H9 (cell line): ENCODE results near the gene CCDC121. TPM values are rescaled to one million over a fixed set of nuclear protein-coding genes. Genes with fewer than 3 reads are reported as not detected.
"Not testable (repeated sequence)": the region's sequence is repeated elsewhere in the genome, so short reads cannot be mapped to it uniquely, and the experiment has no call there.

Experiments used
- DNase-seq: peaks from one replicate; pipeline ENCODE4 v3.0.0-alpha.2; 2017
- H2AFZ ChIP-seq: one replicate; pipeline ENCODE4 v1.6.1; 2013; ENCODE audit warnings: mild to moderate bottlenecking, low read length, control low read depth, moderate library complexity
- H2AK5ac ChIP-seq: 2 replicates; pipeline ENCODE4 v1.6.1; 2013; ENCODE audit warnings: low read length, control low read depth, mixed read lengths; ENCODE audit not compliant: insufficient read length
- H2BK120ac ChIP-seq: one replicate; pipeline ENCODE4 v1.6.1; 2013; ENCODE audit warnings: low read depth, mild to moderate bottlenecking, low read length, control low read depth, inconsistent platforms; ENCODE audit not compliant: poor library complexity, severe bottlenecking
- H2BK12ac ChIP-seq: 2 replicates; pipeline ENCODE4 v1.6.1; 2013; ENCODE audit warnings: low read length, control low read depth, mixed read lengths, low read depth; ENCODE audit not compliant: insufficient read length
- H2BK15ac ChIP-seq: 2 replicates; pipeline ENCODE4 v1.6.1; 2013; ENCODE audit warnings: low read depth, low read length, control low read depth
- H2BK20ac ChIP-seq: one replicate; pipeline ENCODE4 v1.6.1; 2013; ENCODE audit warnings: low read depth, mild to moderate bottlenecking, low read length, control low read depth, inconsistent platforms; ENCODE audit not compliant: poor library complexity, severe bottlenecking
- H2BK5ac ChIP-seq: 2 replicates; pipeline ENCODE4 v1.6.1; 2013; ENCODE audit warnings: low read length, control low read depth, mixed read lengths; ENCODE audit not compliant: insufficient read length
- H3K14ac ChIP-seq: 2 replicates; pipeline ENCODE4 v1.6.1; 2013; ENCODE audit warnings: low read length, control low read depth; ENCODE audit not compliant: insufficient read depth
- H3K18ac ChIP-seq: 2 replicates; pipeline ENCODE4 v1.6.1; 2013; ENCODE audit warnings: low read depth, mild to moderate bottlenecking, mixed read lengths, low read length, control low read depth; ENCODE audit not compliant: insufficient read length
- H3K23ac ChIP-seq: 2 replicates; pipeline ENCODE4 v1.6.1; 2013; ENCODE audit warnings: low read length, control low read depth, mixed read lengths, low read depth; ENCODE audit not compliant: insufficient read length
- H3K23me2 ChIP-seq: 2 replicates; pipeline ENCODE4 v1.6.1; 2013; ENCODE audit warnings: low read depth, mild to moderate bottlenecking, mixed read lengths, low read length, control low read depth; ENCODE audit not compliant: insufficient read length, poor library complexity, severe bottlenecking
- H3K27ac ChIP-seq: 2 replicates; pipeline ENCODE4 v1.5.1; 2013; ENCODE audit warnings: low read length, control low read depth, mixed read lengths, low read depth; ENCODE audit not compliant: insufficient read length
- H3K27me3 ChIP-seq: 2 replicates; pipeline ENCODE4 v1.6.1; 2013; ENCODE audit warnings: low read length, control low read depth, inconsistent platforms; ENCODE audit not compliant: insufficient read depth
- H3K4ac ChIP-seq: 2 replicates; pipeline ENCODE4 v1.6.1; 2013; ENCODE audit warnings: low read depth, mild to moderate bottlenecking, control low read depth, inconsistent platforms, low read length, moderate library complexity
- H3K4me1 ChIP-seq: 2 replicates; pipeline ENCODE4 v1.6.1; 2013; ENCODE audit warnings: low read length, control low read depth, inconsistent platforms; ENCODE audit not compliant: insufficient read depth
- H3K4me2 ChIP-seq: 2 replicates; pipeline ENCODE4 v1.6.1; 2013; ENCODE audit warnings: low read length, control low read depth, mixed read lengths; ENCODE audit not compliant: insufficient read length, insufficient read depth
- H3K56ac ChIP-seq: 2 replicates; pipeline ENCODE4 v1.6.1; 2013; ENCODE audit warnings: low read depth, mild to moderate bottlenecking, mixed read lengths, low read length, control low read depth; ENCODE audit not compliant: insufficient read length
- H3K79me1 ChIP-seq: 2 replicates; pipeline ENCODE4 v1.6.1; 2013; ENCODE audit warnings: low read depth, mild to moderate bottlenecking, moderate library complexity, low read length, control low read depth, inconsistent platforms; ENCODE audit not compliant: insufficient read depth, poor library complexity, severe bottlenecking
- H3K79me2 ChIP-seq: 2 replicates; pipeline ENCODE4 v1.6.1; 2013; ENCODE audit warnings: low read length, control low read depth, inconsistent platforms; ENCODE audit not compliant: insufficient read depth
- H3K9ac ChIP-seq: 2 replicates; pipeline ENCODE4 v1.6.1; 2013; ENCODE audit warnings: low read length, control low read depth, mixed read lengths; ENCODE audit not compliant: insufficient read length; ENCODE audit errors: extremely low read depth
- H3K9me3 ChIP-seq: one replicate; pipeline ENCODE4 v1.6.1; 2013; ENCODE audit warnings: low read depth, low read length, inconsistent platforms; ENCODE audit not compliant: control insufficient read depth
- H3T11ph ChIP-seq: one replicate; pipeline ENCODE4 v1.6.1; 2013; ENCODE audit warnings: mild to moderate bottlenecking, low read length, control low read depth, inconsistent platforms
- H4K20me1 ChIP-seq: one replicate; pipeline ENCODE4 v1.6.1; 2013; ENCODE audit not compliant: control insufficient read depth, insufficient read length, insufficient read depth
- H4K5ac ChIP-seq: 2 replicates; pipeline ENCODE4 v1.6.1; 2013; ENCODE audit warnings: low read depth, mild to moderate bottlenecking, mixed read lengths, low read length, control low read depth; ENCODE audit not compliant: insufficient read length
- H4K8ac ChIP-seq: replicated peaks from 2 replicates; pipeline ENCODE4 v1.6.1; 2013; ENCODE audit warnings: low read length, control low read depth, mixed read lengths, low read depth; ENCODE audit not compliant: insufficient read length
- H4K91ac ChIP-seq: 2 replicates; pipeline ENCODE4 v1.6.1; 2013; ENCODE audit warnings: low read depth, mild to moderate bottlenecking, moderate library complexity, mixed read lengths, low read length, control low read depth; ENCODE audit not compliant: insufficient read length
- H3K27ac Mint-ChIP-seq, 3 experiments: 2 replicates in 2 of 3; 3 replicates in 1 of 3; pipeline ENCODE4 v1.8.0; 2020 to 2021; ENCODE audit warnings: mixed read lengths in 3 of 3, mild to moderate bottlenecking in 1 of 3, moderate library complexity in 1 of 3
- H3K27me3 Mint-ChIP-seq: 2 replicates; pipeline ENCODE4 v1.8.0; 2021; ENCODE audit warnings: low read depth, mild to moderate bottlenecking, moderate library complexity, mixed read lengths
- H3K36me3 Mint-ChIP-seq, 3 experiments: 2 replicates in 2 of 3; 3 replicates in 1 of 3; pipeline ENCODE4 v1.8.0; 2020 to 2021; ENCODE audit warnings: low read depth in 3 of 3, mixed read lengths in 3 of 3; ENCODE audit not compliant: insufficient read depth in 1 of 3
- H3K4me1 Mint-ChIP-seq, 2 experiments: 2 replicates each; pipeline ENCODE4 v1.8.0; 2020; ENCODE audit warnings: mixed read lengths in 2 of 2
- H3K4me3 Mint-ChIP-seq, 2 experiments: 2 replicates in 1 of 2; 3 replicates in 1 of 2; pipeline ENCODE4 v1.8.0; 2020 to 2021; ENCODE audit warnings: mild to moderate bottlenecking in 2 of 2, mixed read lengths in 2 of 2, moderate library complexity in 1 of 2
- H3K9me3 Mint-ChIP-seq, 2 experiments: 2 replicates in 1 of 2; 3 replicates in 1 of 2; pipeline ENCODE4 v1.8.0; 2020; ENCODE audit warnings: mild to moderate bottlenecking in 2 of 2, mixed read lengths in 2 of 2, moderate library complexity in 1 of 2
- WGBS: extraction: QIAGEN DNeasy Blood & Tissue Kit; methylation state at CpG from one replicate; pipeline ENCODE4 v1.1.7; 2013; ENCODE audit warnings: missing lambda C conversion rate, low lambda C conversion rate, mixed read lengths; ENCODE audit not compliant: insufficient read length; ENCODE audit errors: extremely low coverage; 5-methylcytosine and 5-hydroxymethylcytosine counted together
- total RNA-seq: library from RNA; stranded (reverse); gene quantifications from 2 replicates; pipeline ENCODE4 v1.2.1, GENCODE V29; 2021

The CCDC121 gene
- total RNA-seq, 1 experiment from 2014 or later = 1.2 TPM

DNA sequence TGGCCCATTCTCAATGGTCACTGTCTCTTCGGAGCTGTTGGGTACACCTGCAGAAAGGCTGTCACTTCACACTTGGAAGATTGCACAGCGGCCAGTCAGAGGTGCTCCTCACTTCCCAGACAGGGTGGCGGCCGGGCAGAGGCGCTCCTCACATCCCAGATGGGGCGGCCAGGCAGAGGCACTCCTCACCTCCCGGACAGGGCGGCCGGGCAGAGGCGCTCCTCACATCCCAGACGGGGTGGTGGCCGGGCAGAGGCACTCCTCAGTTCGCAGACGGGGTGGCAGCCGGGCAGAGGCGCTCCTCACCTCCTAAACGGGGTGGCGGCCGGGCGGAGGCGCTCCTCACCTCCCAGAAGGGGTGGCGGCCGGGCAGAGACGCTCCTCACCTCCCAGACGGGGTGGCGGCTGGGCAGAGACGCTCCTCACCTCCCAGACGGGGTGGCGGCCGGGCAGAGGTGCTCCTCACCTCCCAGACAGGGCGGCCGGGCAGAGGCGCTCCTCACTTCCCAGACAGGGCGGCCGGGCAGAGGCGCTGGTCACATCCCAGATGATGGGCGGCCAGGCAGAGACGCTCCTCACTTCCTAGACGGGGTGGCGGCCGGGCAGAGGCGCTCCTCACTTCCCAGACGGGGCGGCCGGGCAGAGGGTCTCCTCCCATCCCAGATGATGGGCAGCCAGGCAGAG, 34.6 kb downstream of the CCDC121 start:
- H3K4me1 ChIP-seq, H2BK20ac ChIP-seq, H4K20me1 ChIP-seq, H4K5ac ChIP-seq, H3K23ac ChIP-seq, H3K27ac ChIP-seq, H2BK15ac ChIP-seq, H3K4me1 Mint-ChIP-seq, DNase-seq, H3K27me3 Mint-ChIP-seq, H2AFZ ChIP-seq, H2BK12ac ChIP-seq, H2BK5ac ChIP-seq, H4K8ac ChIP-seq, H3K14ac ChIP-seq, H4K91ac ChIP-seq, H3K9ac ChIP-seq, H3K79me1 ChIP-seq, H3K27me3 ChIP-seq, H3K4me3 Mint-ChIP-seq, H3K9me3 ChIP-seq, H3K27ac Mint-ChIP-seq, H3K56ac ChIP-seq, H2AK5ac ChIP-seq, H3T11ph ChIP-seq, H2BK120ac ChIP-seq, H3K4ac ChIP-seq, H3K23me2 ChIP-seq, H3K18ac ChIP-seq, H3K4me2 ChIP-seq: not testable (repeated sequence)
- peaks cover 24% of the 10 kb centered on the region; the same call in 1 of the 2 replicates for H3K79me2 ChIP-seq
- WGBS = no CpG with 5 or more reads among the region's 45 CpGs
- H3K36me3 Mint-ChIP-seq = peaks cover 40 to 52% (median 42%) of the 10 kb centered on the region in 3 experiments
- H3K9me3 Mint-ChIP-seq = peaks cover 47% of the 10 kb centered on the region in 2 experiments
